Mononuclear cell (primary cell): Measurements from ENCODE around the gene OPRL1. TPM values are rescaled to one million over a fixed set of nuclear protein-coding genes. Genes with fewer than 3 reads are reported as not detected.

ENCODE experiments used
- H3K27me3 ChIP-seq: 2 replicates; pipeline ENCODE4 v1.6.0; 2011; ENCODE audit warnings: low read length, control low read depth; ENCODE audit not compliant: insufficient read depth
- H3K4me1 ChIP-seq: 2 replicates; pipeline ENCODE4 v1.5.1; 2011; ENCODE audit warnings: mild to moderate bottlenecking, low read length, control low read depth; ENCODE audit not compliant: insufficient read depth
- H3K4me3 ChIP-seq: 2 replicates; pipeline ENCODE4 v1.5.1; 2011; ENCODE audit warnings: mild to moderate bottlenecking, low read length, moderate library complexity
- H3K9me3 ChIP-seq: 2 replicates; pipeline ENCODE4 v1.5.1; 2011; ENCODE audit warnings: low read depth, mild to moderate bottlenecking, control low read depth, low read length
- total RNA-seq: library from RNA; depleted of rRNA; stranded (reverse); fragments of >200 nt; gene quantifications from one replicate; pipeline ENCODE4 v1.2.3, GENCODE V29; 2012

The OPRL1 gene
- total RNA-seq, 1 donor: 1.3 TPM

DNA sequence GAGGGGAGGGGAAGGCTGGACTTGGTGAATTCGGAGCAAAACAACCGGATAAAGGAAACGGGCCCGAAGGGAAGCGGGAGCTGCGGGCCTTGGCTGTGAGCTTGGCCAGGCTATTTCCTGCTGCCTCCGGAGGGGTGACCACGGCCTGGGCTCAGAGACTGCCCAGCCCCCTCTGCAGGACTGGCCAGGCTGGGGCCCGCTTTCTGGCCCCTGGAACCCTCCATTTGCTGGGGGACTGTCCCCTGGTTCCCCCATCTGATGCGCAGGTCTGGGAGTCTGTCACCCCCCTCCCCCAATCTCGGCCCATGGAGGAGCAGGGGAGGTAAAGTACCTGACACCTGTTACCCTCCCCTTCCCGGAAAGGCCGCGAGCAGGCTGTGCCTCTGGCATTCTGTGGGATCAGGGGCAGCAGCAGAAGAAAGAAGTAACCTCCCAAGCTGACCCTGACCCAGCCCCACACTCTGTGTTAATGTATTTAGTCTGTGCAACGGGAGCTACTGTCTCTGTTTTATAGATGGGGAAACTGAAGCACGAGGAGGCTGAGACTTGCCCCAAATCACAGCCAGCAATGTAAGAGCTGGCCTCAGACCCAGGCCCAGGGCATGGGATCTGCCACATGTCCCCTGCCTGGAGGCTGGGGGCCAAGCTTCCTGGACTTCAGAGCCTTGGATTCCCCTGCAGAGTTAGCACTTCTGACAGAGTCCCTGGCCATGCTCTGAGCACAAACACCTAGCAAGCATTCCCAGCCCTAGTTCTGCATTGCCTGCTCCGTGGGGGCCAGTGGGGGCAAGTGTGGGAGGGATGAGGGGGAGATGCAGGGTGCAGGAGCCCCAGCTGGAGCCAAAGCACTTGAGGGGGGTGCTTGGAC lies 40.4 kb upstream of the OPRL1 start:
- Histone ChIP-seq H3K9me3 (no peaks in the 10 kb centered on the region), H3K27me3 (peaks cover 26% of the 10 kb centered on the region), H3K4me3 (no peak overlapping the region), H3K4me1 (peaks cover 65% of the 10 kb centered on the region)

DNA sequence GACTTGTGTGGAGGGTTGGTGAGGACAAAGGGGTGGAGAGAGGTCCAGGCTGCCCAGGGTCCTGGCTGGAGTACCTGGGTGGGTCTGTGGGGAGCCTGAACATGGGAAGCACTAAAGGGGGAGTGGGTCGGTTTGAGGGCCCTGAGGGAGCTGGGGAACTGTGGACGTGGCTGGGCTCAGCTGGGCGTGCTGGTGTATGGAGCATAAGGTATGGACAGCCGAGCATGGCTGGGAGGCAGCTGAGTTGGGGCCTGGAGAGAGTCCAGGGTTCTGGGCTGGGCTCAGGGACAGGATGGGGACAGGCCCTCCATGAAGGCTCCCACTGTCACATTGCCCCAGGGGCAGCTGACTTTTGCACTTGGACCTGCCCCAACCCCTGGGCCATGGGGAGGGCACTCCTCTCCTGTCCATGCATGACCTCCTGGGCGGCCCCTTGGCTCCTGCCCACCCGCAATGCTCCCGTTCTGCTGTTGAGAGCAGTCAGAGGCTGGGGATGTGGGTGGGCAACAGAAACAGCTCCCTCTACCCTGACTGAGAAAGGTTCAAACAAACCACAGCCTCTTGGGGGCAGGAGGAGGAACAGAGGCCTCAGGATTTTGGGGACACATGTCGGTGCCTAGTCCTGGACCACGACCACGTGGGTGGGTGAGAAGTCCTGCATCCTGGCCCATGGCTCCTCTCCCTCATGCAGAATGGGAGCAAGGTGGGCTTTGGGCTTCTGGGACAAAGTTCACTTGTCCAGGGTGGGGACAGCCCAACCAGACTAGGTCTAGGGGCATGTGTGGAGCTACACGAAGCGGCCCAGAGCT lies 39.4 kb upstream of the OPRL1 start:
- H3K4me1 ChIP-seq: peaks cover 58% of the 10 kb centered on the region
- peaks cover 26% of the 10 kb centered on the region for H3K27me3 ChIP-seq

DNA sequence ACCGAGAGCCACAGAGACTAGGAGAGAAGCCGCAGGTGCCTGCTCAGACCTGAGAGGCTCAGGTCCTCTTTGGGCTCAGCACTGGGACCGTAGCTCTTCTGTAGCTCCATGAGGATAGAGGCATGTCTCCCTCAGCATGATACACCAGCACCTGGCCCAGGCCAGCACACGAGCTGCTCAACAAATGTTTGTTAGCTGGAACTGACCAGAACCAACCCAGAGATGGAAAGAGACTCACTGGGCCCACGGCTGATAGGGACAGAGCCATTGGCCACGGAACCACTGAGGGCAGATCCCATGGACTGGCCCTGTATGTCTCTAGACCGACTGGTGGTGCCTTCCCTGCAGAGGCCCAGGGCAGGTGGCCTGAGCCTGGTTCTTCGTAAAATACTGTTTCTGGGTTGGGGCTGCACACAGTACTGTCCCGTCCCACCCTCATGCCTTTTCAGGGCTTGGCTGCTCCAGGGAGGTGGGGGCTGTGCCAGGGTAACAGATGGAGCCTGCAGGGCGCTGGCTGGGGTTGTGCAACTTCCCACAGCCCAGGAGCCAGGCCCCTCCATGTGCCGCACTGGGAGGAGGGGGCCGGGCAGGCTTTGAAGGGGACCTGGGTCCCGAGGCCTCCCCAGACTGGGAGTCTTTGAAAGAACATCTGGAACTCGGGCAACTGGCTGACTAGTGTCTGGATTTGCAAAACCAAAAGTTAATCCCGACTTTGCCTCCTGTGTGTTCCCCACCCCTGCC lies 38.7 kb upstream of the OPRL1 start:
- H3K27me3 ChIP-seq: peaks cover 29% of the 10 kb centered on the region
- peaks cover 50% of the 10 kb centered on the region for H3K4me1 ChIP-seq
- H3K4me3 ChIP-seq: no peak overlapping the region
- H3K9me3 ChIP-seq: no peaks in the 10 kb centered on the region

More for the DNA sequence above, 39.4 kb upstream of the OPRL1 start:
- no peak overlapping the region for H3K4me3 ChIP-seq
- no peaks in the 10 kb centered on the region for H3K9me3 ChIP-seq

- H3K27me3 ChIP-seq: peaks cover 31% of the 10 kb centered on the region
- H3K4me3 ChIP-seq: peak overlapping the region; percentile 43
- H3K9me3 ChIP-seq: no peaks in the 10 kb centered on the region
- H3K4me1 ChIP-seq: peaks cover 45% of the 10 kb centered on the region
Measured at GRCh38 chr20:64041781-64042053, 38.2 kb upstream of the OPRL1 start.

DNA sequence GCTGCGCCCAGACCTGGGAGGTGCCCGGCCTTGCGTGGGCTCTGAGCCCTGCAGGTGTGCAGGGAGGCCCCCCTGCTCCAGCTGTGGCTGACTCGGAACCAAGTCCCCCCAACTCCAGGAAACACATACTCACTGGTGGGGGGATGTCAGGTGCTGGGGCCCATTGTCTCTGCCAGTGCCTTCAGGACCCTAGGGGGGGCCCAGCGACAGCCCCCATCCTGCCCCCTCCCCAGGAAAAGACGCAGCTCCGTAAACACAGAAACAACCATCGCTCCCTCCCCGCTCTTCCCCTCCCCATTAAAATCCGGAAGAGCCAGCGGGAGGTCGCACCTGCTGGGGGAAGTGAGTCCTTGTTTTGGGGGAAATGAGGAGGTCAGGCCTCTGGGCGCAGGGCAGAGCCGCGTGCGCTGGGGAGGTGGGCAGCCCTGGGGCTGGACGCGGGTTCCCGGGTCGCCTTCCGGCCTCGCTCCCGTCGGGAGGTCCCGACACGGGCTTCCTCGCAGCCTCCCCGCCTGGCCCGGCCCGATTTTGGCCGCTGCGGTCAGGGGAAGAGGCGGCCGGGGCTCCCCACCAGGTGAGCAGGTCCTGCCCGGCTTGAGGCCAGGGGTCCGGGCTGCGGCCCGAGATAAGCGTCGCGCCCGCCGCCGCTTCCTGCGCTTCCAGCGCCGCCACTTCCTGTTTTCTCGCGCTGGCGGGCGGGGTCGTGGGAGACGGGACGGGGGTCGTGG lies 37.7 kb upstream of the OPRL1 start:
- peak overlapping the region; percentile 43 for H3K4me3 ChIP-seq
- peaks cover 40% of the 10 kb centered on the region for H3K4me1 ChIP-seq

GRCh38 chr20:64043768-64044167 lies 36.1 kb upstream of the OPRL1 start:
- no peaks in the 10 kb centered on the region for H3K9me3 ChIP-seq
- H3K4me3 ChIP-seq: no peak overlapping the region
- H3K27me3 ChIP-seq: peaks cover 31% of the 10 kb centered on the region
- H3K4me1 ChIP-seq: peaks cover 26% of the 10 kb centered on the region

More for the DNA sequence above, 37.7 kb upstream of the OPRL1 start:
- Histone ChIP-seq H3K27me3 (peaks cover 30% of the 10 kb centered on the region), H3K9me3 (no peaks in the 10 kb centered on the region)

GRCh38 chr20:64044484-64045247 lies 35.2 kb upstream of the OPRL1 start:
- Histone ChIP-seq H3K9me3 (no peaks in the 10 kb centered on the region), H3K4me3 (no peak overlapping the region), H3K27me3 (peaks cover 29% of the 10 kb centered on the region), H3K4me1 (peaks cover 19% of the 10 kb centered on the region)

GRCh38 chr20:64045346-64046011 lies 34.4 kb upstream of the OPRL1 start:
- Histone ChIP-seq H3K9me3 (no peaks in the 10 kb centered on the region), H3K4me3 (no peak overlapping the region), H3K27me3 (peaks cover 34% of the 10 kb centered on the region), H3K4me1 (peaks cover 16% of the 10 kb centered on the region)

GRCh38 chr20:64047046-64047389 lies 32.9 kb upstream of the OPRL1 start:
- no peak overlapping the region for H3K4me3 ChIP-seq
- peaks cover 5% of the 10 kb centered on the region for H3K4me1 ChIP-seq
- peaks cover 37% of the 10 kb centered on the region for H3K27me3 ChIP-seq
- H3K9me3 ChIP-seq: no peaks in the 10 kb centered on the region

- Histone ChIP-seq H3K4me3 (no peak overlapping the region), H3K4me1 (no peaks in the 10 kb centered on the region), H3K27me3 (peaks cover 37% of the 10 kb centered on the region), H3K9me3 (no peaks in the 10 kb centered on the region)
Measured at GRCh38 chr20:64047968-64048401, 31.9 kb upstream of the OPRL1 start.

DNA sequence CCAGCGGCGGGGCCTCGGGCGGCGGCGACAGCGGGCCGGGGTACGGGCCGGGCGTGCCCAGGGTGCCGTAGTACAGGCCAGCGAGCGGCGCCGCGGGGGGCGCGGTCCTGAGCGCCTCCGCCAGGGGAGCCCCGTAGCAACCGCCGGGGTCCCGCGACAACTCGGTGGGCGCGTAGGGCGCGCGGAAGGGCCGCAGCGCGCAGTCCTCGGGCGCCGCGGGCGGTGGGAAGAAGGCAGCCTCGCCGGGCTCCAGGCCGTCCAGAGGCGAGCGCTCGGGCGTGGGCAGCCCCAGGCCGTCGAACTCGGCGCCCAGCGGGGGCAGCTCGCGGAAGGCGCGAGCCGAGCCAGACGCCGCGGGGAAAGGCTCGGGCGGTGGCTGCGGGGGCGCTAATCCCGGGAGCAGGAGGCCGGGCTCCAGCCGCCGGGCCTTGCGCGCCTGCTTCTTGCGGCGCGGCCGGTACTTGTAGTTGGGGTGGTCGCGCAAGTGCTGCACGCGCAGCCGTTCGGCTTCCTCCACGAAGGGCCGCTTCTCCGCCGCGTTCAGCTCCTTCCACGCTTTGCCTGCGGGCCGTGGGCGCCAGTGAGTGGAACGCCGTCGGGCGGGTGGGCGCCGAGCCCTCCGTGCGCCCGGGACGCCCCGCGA lies 31.4 kb upstream of the OPRL1 start:
- H3K27me3 ChIP-seq: peaks cover 37% of the 10 kb centered on the region
- H3K4me3 ChIP-seq: no peak overlapping the region
- no peaks in the 10 kb centered on the region for H3K9me3 ChIP-seq
- H3K4me1 ChIP-seq: no peaks in the 10 kb centered on the region

DNA sequence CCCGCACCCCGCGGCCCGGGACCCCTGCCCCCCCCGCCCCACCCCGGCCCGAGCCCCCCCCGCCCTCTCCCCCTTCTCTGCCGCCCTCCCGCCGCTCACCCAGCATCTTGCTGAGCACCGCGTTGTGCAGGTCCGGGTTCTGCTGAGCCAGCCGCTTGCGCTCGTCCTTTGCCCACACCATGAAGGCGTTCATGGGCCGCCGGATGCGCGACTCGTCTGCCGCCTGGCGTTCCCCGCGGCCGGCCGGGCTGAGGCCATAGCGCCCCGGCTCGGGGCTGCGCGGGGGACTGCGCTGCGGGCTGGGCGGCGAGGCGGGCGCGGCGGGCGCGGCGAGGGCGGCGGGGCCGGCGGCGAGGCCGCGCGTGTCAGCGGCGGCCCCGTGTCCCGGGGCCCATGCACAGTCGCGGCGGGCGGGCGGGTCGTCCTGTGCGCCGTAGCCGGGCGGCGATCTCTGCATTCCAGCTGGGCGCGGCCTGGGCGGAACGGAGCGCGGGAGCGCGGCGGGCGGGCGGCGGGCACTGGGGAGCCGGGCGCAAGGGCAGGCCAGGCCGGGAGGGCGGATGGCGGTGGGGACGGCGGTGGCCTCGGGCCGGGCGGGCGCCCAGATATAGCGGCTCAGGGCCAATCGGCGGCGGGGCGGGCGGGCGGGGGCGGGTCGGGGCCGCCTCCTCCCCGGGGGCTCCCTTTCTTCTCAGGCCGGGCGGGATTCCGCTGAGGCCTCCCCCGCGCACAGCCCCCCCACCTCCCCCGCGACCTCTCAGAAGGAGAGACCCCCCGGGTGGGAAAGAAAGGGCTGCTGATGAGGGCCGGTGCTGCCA lies 30.6 kb upstream of the OPRL1 start, which contains the start of gene SOX18:
SOX18 (minus strand) TSS at position 580 of the 818 bp plus-strand sequence; CDS start at position 457, 123 bp downstream.
- peaks cover 37% of the 10 kb centered on the region for H3K27me3 ChIP-seq
- no peaks in the 10 kb centered on the region for H3K9me3 ChIP-seq
- H3K4me3 ChIP-seq: no peak within 1 kb of the TSS
- H3K4me1 ChIP-seq: no peaks in the 10 kb centered on the region
